ENCODE measurements around the gene FCN2. TPM values are rescaled to one million over a fixed set of nuclear protein-coding genes. Genes with fewer than 3 reads are reported as not detected.

Gene FCN2
- total RNA-seq, 2 donors from 2014 or later: not detected

GRCh38 chr9:134840511-134840910 lies 40.1 kb upstream of the FCN2 start:
- Mint-ChIP-seq H3K27ac (no peak overlapping the region), H3K27me3 (ENCODE audit: low read depth) (no peaks in the 10 kb centered on the region), H3K9me3 (no peaks in the 10 kb centered on the region), H3K4me3 (no peak overlapping the region), H3K36me3 (ENCODE audit: insufficient read depth in 2 of 2) (no peaks in the 10 kb centered on the region), H3K4me1 (ENCODE audit: low read depth) (no peaks in the 10 kb centered on the region)
- ATAC-seq (replicated peaks in 1 of 2) (no peak), DNase-seq (no peak)

- Mint-ChIP-seq H3K4me1 (ENCODE audit: low read depth) (no peaks in the 10 kb centered on the region), H3K27me3 (ENCODE audit: low read depth) (no peaks in the 10 kb centered on the region), H3K36me3 (ENCODE audit: insufficient read depth in 2 of 2) (no peaks in the 10 kb centered on the region), H3K9me3 (no peaks in the 10 kb centered on the region), H3K4me3 (no peak overlapping the region), H3K27ac (no peak overlapping the region)
- DNase-seq: no peak
- ATAC-seq (replicated peaks in 1 of 2): no peak
Measured at GRCh38 chr9:134841180-134841904, 39.3 kb upstream of the FCN2 start.

- Mint-ChIP-seq H3K27me3 (ENCODE audit: low read depth) (no peaks in the 10 kb centered on the region), H3K27ac (no peak overlapping the region), H3K4me1 (ENCODE audit: low read depth) (no peaks in the 10 kb centered on the region), H3K9me3 (no peaks in the 10 kb centered on the region), H3K4me3 (no peak overlapping the region), H3K36me3 (ENCODE audit: insufficient read depth in 2 of 2) (no peaks in the 10 kb centered on the region)
- DNase-seq (no peak), ATAC-seq (replicated peaks in 1 of 2) (no peak)
Measured at GRCh38 chr9:134842321-134842720, 38.3 kb upstream of the FCN2 start.

- Mint-ChIP-seq H3K27me3 (ENCODE audit: low read depth) (no peaks in the 10 kb centered on the region), H3K27ac (no peak overlapping the region), H3K4me1 (ENCODE audit: low read depth) (no peaks in the 10 kb centered on the region), H3K9me3 (no peaks in the 10 kb centered on the region), H3K36me3 (ENCODE audit: insufficient read depth in 2 of 2) (no peaks in the 10 kb centered on the region), H3K4me3 (no peak overlapping the region)
- ATAC-seq (replicated peaks in 1 of 2): no peak
- no peak for DNase-seq
Measured at GRCh38 chr9:134843740-134844139, 36.9 kb upstream of the FCN2 start.

GRCh38 chr9:134844821-134845220 lies 35.8 kb upstream of the FCN2 start:
- no peak for ATAC-seq (replicated peaks in 1 of 2)
- no peak overlapping the region for H3K27ac Mint-ChIP-seq
- no peaks in the 10 kb centered on the region for H3K27me3 Mint-ChIP-seq (ENCODE audit: low read depth)
- H3K9me3 Mint-ChIP-seq: no peaks in the 10 kb centered on the region
- no peak overlapping the region for H3K4me3 Mint-ChIP-seq
- no peaks in the 10 kb centered on the region for H3K4me1 Mint-ChIP-seq (ENCODE audit: low read depth)
- DNase-seq: no peak
- no peaks in the 10 kb centered on the region for H3K36me3 Mint-ChIP-seq (ENCODE audit: insufficient read depth in 2 of 2)

- H3K9me3 Mint-ChIP-seq: no peaks in the 10 kb centered on the region
- H3K36me3 Mint-ChIP-seq (ENCODE audit: insufficient read depth in 2 of 2): no peaks in the 10 kb centered on the region
- no peak for DNase-seq
- no peak overlapping the region for H3K27ac Mint-ChIP-seq
- no peaks in the 10 kb centered on the region for H3K27me3 Mint-ChIP-seq (ENCODE audit: low read depth)
- no peak for ATAC-seq (replicated peaks in 1 of 2)
- H3K4me1 Mint-ChIP-seq (ENCODE audit: low read depth): no peaks in the 10 kb centered on the region
- no peak overlapping the region for H3K4me3 Mint-ChIP-seq
Measured at GRCh38 chr9:134846187-134846586, 34.4 kb upstream of the FCN2 start.

GRCh38 chr9:134846699-134847098 lies 33.9 kb upstream of the FCN2 start:
- no peaks in the 10 kb centered on the region for H3K4me1 Mint-ChIP-seq (ENCODE audit: low read depth)
- no peaks in the 10 kb centered on the region for H3K27me3 Mint-ChIP-seq (ENCODE audit: low read depth)
- no peak overlapping the region for H3K27ac Mint-ChIP-seq
- no peaks in the 10 kb centered on the region for H3K36me3 Mint-ChIP-seq (ENCODE audit: insufficient read depth in 2 of 2)
- DNase-seq (no peak), ATAC-seq (replicated peaks in 1 of 2) (no peak)
- H3K4me3 Mint-ChIP-seq: no peak overlapping the region
- H3K9me3 Mint-ChIP-seq: no peaks in the 10 kb centered on the region

GRCh38 chr9:134847138-134847537 lies 33.5 kb upstream of the FCN2 start:
- Mint-ChIP-seq H3K4me3 (no peak overlapping the region), H3K9me3 (no peaks in the 10 kb centered on the region), H3K36me3 (ENCODE audit: insufficient read depth in 2 of 2) (no peaks in the 10 kb centered on the region), H3K27me3 (ENCODE audit: low read depth) (no peaks in the 10 kb centered on the region), H3K27ac (no peak overlapping the region), H3K4me1 (ENCODE audit: low read depth) (no peaks in the 10 kb centered on the region)
- ATAC-seq (replicated peaks in 1 of 2) (no peak), DNase-seq (no peak)

GRCh38 chr9:134847752-134848432 lies 32.7 kb upstream of the FCN2 start:
- no peak for ATAC-seq (replicated peaks in 1 of 2)
- no peak for DNase-seq
- Mint-ChIP-seq H3K27me3 (ENCODE audit: low read depth) (no peaks in the 10 kb centered on the region), H3K4me3 (no peak overlapping the region), H3K9me3 (no peaks in the 10 kb centered on the region), H3K27ac (no peak overlapping the region), H3K36me3 (ENCODE audit: insufficient read depth in 2 of 2) (no peaks in the 10 kb centered on the region), H3K4me1 (ENCODE audit: low read depth) (no peaks in the 10 kb centered on the region)

- Mint-ChIP-seq H3K36me3 (ENCODE audit: insufficient read depth in 2 of 2) (no peaks in the 10 kb centered on the region), H3K9me3 (no peaks in the 10 kb centered on the region), H3K27me3 (ENCODE audit: low read depth) (no peaks in the 10 kb centered on the region), H3K4me1 (ENCODE audit: low read depth) (no peaks in the 10 kb centered on the region), H3K4me3 (no peak overlapping the region), H3K27ac (no peak overlapping the region)
- ATAC-seq (replicated peaks in 1 of 2): no peak
- DNase-seq: no peak
Measured at GRCh38 chr9:134848504-134848903, 32.1 kb upstream of the FCN2 start.

- H3K9me3 Mint-ChIP-seq: no peaks in the 10 kb centered on the region
- DNase-seq (no peak), ATAC-seq (replicated peaks in 1 of 2) (no peak)
- peaks cover under 1% of the 10 kb centered on the region for H3K27me3 Mint-ChIP-seq (ENCODE audit: low read depth)
- H3K36me3 Mint-ChIP-seq (ENCODE audit: insufficient read depth in 2 of 2): no peaks in the 10 kb centered on the region
- H3K27ac Mint-ChIP-seq: no peak overlapping the region
- H3K4me3 Mint-ChIP-seq: no peak overlapping the region
- no peaks in the 10 kb centered on the region for H3K4me1 Mint-ChIP-seq (ENCODE audit: low read depth)
Measured at GRCh38 chr9:134850611-134851010, 30.0 kb upstream of the FCN2 start.

GRCh38 chr9:134851020-134851419 lies 29.6 kb upstream of the FCN2 start:
- H3K9me3 Mint-ChIP-seq: no peaks in the 10 kb centered on the region
- H3K4me3 Mint-ChIP-seq: no peak overlapping the region
- DNase-seq (no peak), ATAC-seq (replicated peaks in 1 of 2) (no peak)
- H3K27me3 Mint-ChIP-seq (ENCODE audit: low read depth): peaks cover 5% of the 10 kb centered on the region
- H3K27ac Mint-ChIP-seq: no peak overlapping the region
- no peaks in the 10 kb centered on the region for H3K36me3 Mint-ChIP-seq (ENCODE audit: insufficient read depth in 2 of 2)
- no peaks in the 10 kb centered on the region for H3K4me1 Mint-ChIP-seq (ENCODE audit: low read depth)

GRCh38 chr9:134852906-134853654 lies 27.5 kb upstream of the FCN2 start:
- Mint-ChIP-seq H3K9me3 (peaks cover 0 to 3% of the 10 kb centered on the region in 2 donors), H3K27ac (no peak overlapping the region), H3K27me3 (ENCODE audit: low read depth) (peaks cover 18% of the 10 kb centered on the region), H3K4me1 (ENCODE audit: low read depth) (peaks cover 15% of the 10 kb centered on the region), H3K36me3 (ENCODE audit: insufficient read depth in 2 of 2) (no peaks in the 10 kb centered on the region), H3K4me3 (no peak overlapping the region)
- DNase-seq (no peak), ATAC-seq (replicated peaks in 1 of 2) (no peak)

All from activated T-cell treated with anti-CD3 and anti-CD28 coated beads, Interleukin-2, amount 50 U/mL, for 72 hours (primary cell).